GM12874 (cell line): ENCODE data around the gene NFIB.

Experiments
- TF ChIP-seq, protein P1 (sequence below): IDR thresholded peaks from 2 replicates; pipeline ENCODE4 v1.5.1; 2011; ENCODE audit warnings: low read depth, mild to moderate bottlenecking, control low read depth, low read length, moderate library complexity; ENCODE audit not compliant: insufficient read depth

Gene NFIB

DNA sequence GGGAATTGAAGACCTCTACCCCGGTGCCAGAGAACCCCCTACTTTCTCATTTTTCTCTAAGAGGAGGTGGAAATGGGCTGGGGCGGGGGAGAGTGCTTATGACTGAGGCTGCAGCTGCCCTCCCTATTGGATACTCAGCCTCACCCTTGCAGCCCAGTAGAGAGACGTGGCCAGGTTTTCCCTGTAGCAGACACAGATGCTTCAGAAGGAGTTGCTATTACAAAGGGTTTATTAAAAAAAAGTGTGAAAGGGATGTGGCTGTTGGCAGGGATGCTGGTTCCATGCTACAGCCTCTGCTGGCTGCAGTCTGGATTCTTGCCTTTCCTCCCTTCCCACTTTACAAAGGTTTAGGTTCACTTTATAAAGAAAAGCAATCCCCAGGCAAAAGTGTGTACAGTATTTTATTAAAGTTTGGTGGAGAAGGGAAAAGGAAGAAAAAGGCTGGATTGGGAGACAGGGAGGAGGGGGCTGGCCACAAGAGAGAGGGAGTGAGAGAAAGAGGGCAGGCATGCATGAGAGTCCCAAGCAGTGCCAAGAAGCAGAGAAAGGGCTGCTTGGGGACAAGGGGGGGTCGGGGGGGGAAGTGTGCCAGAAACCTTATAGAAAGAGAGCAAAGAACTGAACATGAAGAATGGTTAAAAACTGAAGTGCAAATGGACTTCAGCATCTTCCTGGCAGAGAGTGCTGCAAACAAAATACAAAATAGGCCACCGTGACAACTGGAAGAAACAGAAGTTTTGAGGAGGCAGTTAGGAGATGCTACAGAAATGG, 29.5 kb upstream of the NFIB start:
- TF ChIP-seq, protein P1, sequence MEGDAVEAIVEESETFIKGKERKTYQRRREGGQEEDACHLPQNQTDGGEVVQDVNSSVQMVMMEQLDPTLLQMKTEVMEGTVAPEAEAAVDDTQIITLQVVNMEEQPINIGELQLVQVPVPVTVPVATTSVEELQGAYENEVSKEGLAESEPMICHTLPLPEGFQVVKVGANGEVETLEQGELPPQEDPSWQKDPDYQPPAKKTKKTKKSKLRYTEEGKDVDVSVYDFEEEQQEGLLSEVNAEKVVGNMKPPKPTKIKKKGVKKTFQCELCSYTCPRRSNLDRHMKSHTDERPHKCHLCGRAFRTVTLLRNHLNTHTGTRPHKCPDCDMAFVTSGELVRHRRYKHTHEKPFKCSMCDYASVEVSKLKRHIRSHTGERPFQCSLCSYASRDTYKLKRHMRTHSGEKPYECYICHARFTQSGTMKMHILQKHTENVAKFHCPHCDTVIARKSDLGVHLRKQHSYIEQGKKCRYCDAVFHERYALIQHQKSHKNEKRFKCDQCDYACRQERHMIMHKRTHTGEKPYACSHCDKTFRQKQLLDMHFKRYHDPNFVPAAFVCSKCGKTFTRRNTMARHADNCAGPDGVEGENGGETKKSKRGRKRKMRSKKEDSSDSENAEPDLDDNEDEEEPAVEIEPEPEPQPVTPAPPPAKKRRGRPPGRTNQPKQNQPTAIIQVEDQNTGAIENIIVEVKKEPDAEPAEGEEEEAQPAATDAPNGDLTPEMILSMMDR = no peak

DNA sequence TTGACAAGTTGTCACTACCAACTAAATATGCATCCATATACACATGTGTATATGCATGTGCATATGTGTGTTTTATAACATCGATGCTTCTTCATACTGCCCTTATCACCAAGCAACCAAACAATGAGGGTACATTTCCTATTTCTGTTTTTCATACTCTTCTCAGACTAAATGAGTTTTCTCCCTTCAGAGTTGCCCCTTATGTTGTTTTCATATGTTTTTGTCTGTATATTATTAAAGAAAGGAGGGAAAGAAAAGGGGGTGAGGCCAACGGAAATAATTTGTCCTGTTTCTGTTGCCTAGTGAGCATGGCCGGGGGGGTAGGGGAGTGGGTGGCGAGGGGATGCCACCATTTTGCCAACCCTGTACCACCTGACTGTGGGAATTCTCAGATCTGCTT, 28.8 kb upstream of the NFIB start:
- TF ChIP-seq, protein P1 = no peak

DNA sequence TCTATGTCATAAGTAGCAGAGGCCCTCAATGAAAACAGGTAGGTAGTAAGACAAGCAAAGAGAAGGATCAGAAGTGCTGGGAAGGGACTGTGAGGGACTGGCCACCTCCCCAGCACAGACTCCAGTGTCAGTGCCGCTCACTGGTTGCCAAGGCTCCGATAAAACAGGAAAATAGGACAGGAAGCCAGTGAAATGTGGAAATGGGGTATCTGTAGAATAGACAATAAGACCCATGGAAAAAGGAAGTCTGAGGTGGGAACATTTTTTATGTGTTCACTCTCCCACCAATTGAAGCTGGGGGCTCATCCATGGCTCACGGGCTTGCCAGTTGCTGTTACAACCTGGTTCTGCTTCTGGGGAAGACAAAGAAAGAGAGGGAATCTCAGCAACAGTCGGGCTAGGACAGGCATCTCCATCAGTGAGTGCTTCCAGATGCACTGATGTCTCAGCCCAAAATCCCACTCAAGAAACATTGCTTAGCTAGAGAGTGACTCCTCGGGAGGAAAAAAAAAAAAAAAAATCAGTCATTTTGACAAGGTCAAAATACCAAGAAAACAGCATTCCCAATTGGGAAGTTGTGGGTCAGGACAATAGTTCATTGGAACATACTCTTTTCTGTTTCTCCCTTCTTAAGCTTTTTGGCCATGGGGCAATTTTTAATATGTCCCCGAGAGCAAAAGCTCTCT, 27.6 kb upstream of the NFIB start:
- TF ChIP-seq, protein P1 = no peak

DNA sequence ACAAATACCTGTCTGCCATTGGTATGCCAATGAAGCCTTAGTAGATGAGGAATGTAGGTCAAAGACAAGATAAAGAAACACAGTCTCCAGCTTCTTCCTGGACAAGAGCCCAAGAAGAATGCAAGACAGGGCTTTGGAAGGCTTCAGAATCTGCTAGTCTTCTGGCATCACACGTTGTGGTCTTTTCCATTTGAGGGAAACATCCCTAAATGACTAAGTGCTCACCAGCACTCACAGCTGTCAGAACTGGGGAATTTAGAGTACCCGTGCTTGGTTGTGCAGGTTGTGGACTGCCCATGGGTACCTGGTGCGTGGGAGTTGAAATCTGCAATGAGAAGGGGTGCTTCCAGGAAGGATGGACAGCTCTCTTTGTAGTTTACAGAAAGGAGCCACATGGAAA, 27.1 kb upstream of the NFIB start:
- TF ChIP-seq, protein P1 = no peak

- TF ChIP-seq, protein P1 = no peak
Measured at GRCh38 chr9:14340219-14340873, 26.4 kb upstream of the NFIB start.

GRCh38 chr9:14339746-14340145, 25.8 kb upstream of the NFIB start:
- TF ChIP-seq, protein P1 = no peak

GRCh38 chr9:14337615-14338014, 23.7 kb upstream of the NFIB start:
- TF ChIP-seq, protein P1 = no peak
